ENCODE data around the gene KLHL40. TPM values are rescaled to one million over a fixed set of nuclear protein-coding genes. Genes with fewer than 3 reads are reported as not detected.

Gene KLHL40
- total and polyA plus RNA-seq, 2 donors (not counting 3 experiments of a cell fraction or from before 2014, with no cell fraction given), result not detected

GRCh38 chr3:42710323-42711021 lies 25.1 kb downstream of the KLHL40 start:
- Histone ChIP-seq H3K36me3 (ENCODE audit: control insufficient read depth in 2 of 2, extremely low read depth in 1 of 2, insufficient read depth in 2 of 2, low read length in 2 of 2) (no peaks in the 10 kb centered on the region), H3K9ac (replicated peaks; ENCODE audit: extremely low read depth, insufficient read depth, low read length) (no peak overlapping the region), H3K9me3 (replicated peaks; ENCODE audit: control insufficient read depth, insufficient read depth, low read length) (no peaks in the 10 kb centered on the region), H4K20me1 (replicated peaks; ENCODE audit: control insufficient read depth, extremely low read depth, insufficient read depth, low read length) (no peaks in the 10 kb centered on the region), H3K4me3 (replicated peaks in 1 of 3; ENCODE audit: insufficient read depth in 1 of 3, low read depth in 1 of 3, low read length in 3 of 3) (no peak overlapping the region), H3K4me1 (ENCODE audit: control insufficient read depth, extremely low read depth, insufficient read depth, low read length) (no peaks in the 10 kb centered on the region), H3K27ac (ENCODE audit: insufficient read depth, low read depth, low read length) (no peak overlapping the region), H3K27me3 (ENCODE audit: control insufficient read depth in 2 of 2, insufficient read depth in 2 of 2, low read length in 2 of 2) (peaks cover 0 to 2% of the 10 kb centered on the region in 2 experiments), H2AFZ (ENCODE audit: low read depth, low read length) (no peak overlapping the region), H3K79me2 (ENCODE audit: control insufficient read depth, insufficient read depth, low read length) (no peaks in the 10 kb centered on the region), H3K9me1 (replicated peaks; ENCODE audit: control insufficient read depth, extremely low read depth, insufficient read depth, low read length) (no peaks in the 10 kb centered on the region), H3K4me2 (ENCODE audit: insufficient read depth, low read length) (no peak overlapping the region)
- no peak for TF ChIP-seq GATA2 (IDR thresholded peaks at IDR 0.05; ENCODE audit: insufficient read depth, insufficient read length, low read depth, low read length)
- no peak for TF ChIP-seq FOS (IDR thresholded peaks at IDR 0.05; ENCODE audit: borderline replicate concordance, insufficient read depth, low read length)
- no peak for TF ChIP-seq MYC (IDR thresholded peaks at IDR 0.05; ENCODE audit: low read depth, low read length)
- no peak for TF ChIP-seq EZH2 (IDR thresholded peaks at IDR 0.05; ENCODE audit: borderline replicate concordance, low read depth, low read length, severe bottlenecking)
- TF ChIP-seq JUN (IDR thresholded peaks at IDR 0.05; ENCODE audit: borderline replicate concordance, insufficient read depth, insufficient read length, low read depth), result no peak
- TF ChIP-seq CTCF (IDR thresholded peaks at IDR 0.05; ENCODE audit: extremely low read depth in 1 of 2, insufficient read depth in 1 of 2, low read depth in 1 of 2, low read length in 2 of 2), result no peak
- TF ChIP-seq POLR2A (IDR thresholded peaks at IDR 0.05; ENCODE audit: low read depth, low read length), result no peak
- no peak for TF ChIP-seq MAX (IDR thresholded peaks at IDR 0.05; ENCODE audit: insufficient read depth, insufficient read length)
- no peak for TF ChIP-seq POLR2AphosphoS5 (IDR thresholded peaks at IDR 0.05; ENCODE audit: insufficient read depth, low read depth, low read length)
- ChIA-PET CTCF (interaction anchor here (2.2 kb wide), 1 partner anchor 13 kb away, joined by 9 read pairs; no protein-coding TSS in a partner anchor), POLR2A (no interaction called here)
- dilution Hi-C loops (cut with MboI; ENCODE audit: extremely low pct_ligation_motif_present, low sequenced_read_pairs) (no loop called here), intact Hi-C loops (cut with micrococcal nuclease) (no loop called here)
- DNase-seq (ENCODE audit: low read depth, low spot score), result no peak
- no peak for FAIRE-seq
- BruUV-seq (replicated peaks), result no TSS peak
